PC-9 (cell line): ENCODE measurements around the gene AGRN.

ENCODE experiments used
- CTCF ChIP-seq: fragments of 200-600 bp; sonication (generic); conservative IDR thresholded peaks from 2 replicates; pipeline ENCODE4 v1.6.1; 2017; ENCODE audit warnings: mixed run types, antibody characterized with exemption, mild to moderate bottlenecking, moderate library complexity
- EZH2 ChIP-seq: fragments of 200-600 bp; sonication (generic); IDR thresholded peaks from 2 replicates; pipeline ENCODE4 v1.8.0; 2017; ENCODE audit warnings: antibody characterized with exemption, low read depth

GRCh38 chr1:1060281-1061000 lies 40.5 kb downstream of the AGRN start:
- TF ChIP-seq CTCF (no peak), EZH2 (no peak)
